ENCODE measurements around the gene PHAF1. TPM values are rescaled to one million over a fixed set of nuclear protein-coding genes. Genes with fewer than 3 reads are reported as not detected.

PHAF1 gene
- total RNA-seq, 2 donors from 2014 or later, result 18.8 to 19.6 TPM

- Histone ChIP-seq H3K36me3 (ENCODE audit: control insufficient read depth, insufficient read depth, low read length) (peaks cover 51% of the 10 kb centered on the region), H3K9me3 (ENCODE audit: control insufficient read depth, low read length) (no peaks in the 10 kb centered on the region), H3K9ac (ENCODE audit: extremely low read depth, low read length, poor library complexity, severe bottlenecking) (no peak overlapping the region), H3K27ac (ENCODE audit: low read depth, low read length) (no peak overlapping the region), H3K27me3 (ENCODE audit: control insufficient read depth, insufficient read depth, low read length, poor library complexity, severe bottlenecking) (no peaks in the 10 kb centered on the region), H3K4me3 (ENCODE audit: low read length) (no peak overlapping the region), H3K4me1 (ENCODE audit: control insufficient read depth, insufficient read depth, low read length) (no peaks in the 10 kb centered on the region)
- peaks cover 12% of the 10 kb centered on the region for H3K36me3 Mint-ChIP-seq (ENCODE audit: low read depth)
- TF ChIP-seq CTCF (conservative IDR thresholded peaks at IDR 0.05), result no peak
- no peak overlapping the region for H3K27ac Mint-ChIP-seq
- no peaks in the 10 kb centered on the region for H3K27me3 Mint-ChIP-seq (ENCODE audit: insufficient read depth)
- no peaks in the 10 kb centered on the region for H3K9me3 Mint-ChIP-seq
- 93 to 95% methylated on average over 3 to 4 of the region's 4 CpGs for WGBS, 2 experiments (ENCODE audit: insufficient coverage in 1 of 2, insufficient read length in 1 of 2)
- no peaks in the 10 kb centered on the region for H3K4me1 Mint-ChIP-seq
- no peak overlapping the region for H3K4me3 Mint-ChIP-seq
- DNase-seq, result no peak
Measured at GRCh38 chr16:67093098-67093726, 16.5 kb upstream of the PHAF1 start.

- WGBS, 2 experiments (ENCODE audit: insufficient coverage in 1 of 2, insufficient read length in 1 of 2), result 100% methylated on average over 2 of the region's 2 CpGs; no CpG with 5 or more reads in 1 of the 2 experiments
- H3K36me3 ChIP-seq (ENCODE audit: control insufficient read depth, insufficient read depth, low read length), result peaks cover 52% of the 10 kb centered on the region
- Mint-ChIP-seq H3K27ac (no peak overlapping the region), H3K9me3 (no peaks in the 10 kb centered on the region), H3K36me3 (ENCODE audit: low read depth) (peaks cover 30% of the 10 kb centered on the region), H3K4me3 (no peak overlapping the region), H3K4me1 (no peaks in the 10 kb centered on the region), H3K27me3 (ENCODE audit: insufficient read depth) (no peaks in the 10 kb centered on the region)
- H3K9me3 ChIP-seq (ENCODE audit: control insufficient read depth, low read length), result no peaks in the 10 kb centered on the region
- DNase-seq, result no peak
- H3K9ac ChIP-seq (ENCODE audit: extremely low read depth, low read length, poor library complexity, severe bottlenecking), result no peak overlapping the region
- no peak overlapping the region for H3K27ac ChIP-seq (ENCODE audit: low read depth, low read length)
- no peaks in the 10 kb centered on the region for H3K27me3 ChIP-seq (ENCODE audit: control insufficient read depth, insufficient read depth, low read length, poor library complexity, severe bottlenecking)
- no peak overlapping the region for H3K4me3 ChIP-seq (ENCODE audit: low read length)
- H3K4me1 ChIP-seq (ENCODE audit: control insufficient read depth, insufficient read depth, low read length), result no peaks in the 10 kb centered on the region
- no peak for TF ChIP-seq CTCF (conservative IDR thresholded peaks at IDR 0.05)
Measured at GRCh38 chr16:67098599-67098998, 11.1 kb upstream of the PHAF1 start.

DNA sequence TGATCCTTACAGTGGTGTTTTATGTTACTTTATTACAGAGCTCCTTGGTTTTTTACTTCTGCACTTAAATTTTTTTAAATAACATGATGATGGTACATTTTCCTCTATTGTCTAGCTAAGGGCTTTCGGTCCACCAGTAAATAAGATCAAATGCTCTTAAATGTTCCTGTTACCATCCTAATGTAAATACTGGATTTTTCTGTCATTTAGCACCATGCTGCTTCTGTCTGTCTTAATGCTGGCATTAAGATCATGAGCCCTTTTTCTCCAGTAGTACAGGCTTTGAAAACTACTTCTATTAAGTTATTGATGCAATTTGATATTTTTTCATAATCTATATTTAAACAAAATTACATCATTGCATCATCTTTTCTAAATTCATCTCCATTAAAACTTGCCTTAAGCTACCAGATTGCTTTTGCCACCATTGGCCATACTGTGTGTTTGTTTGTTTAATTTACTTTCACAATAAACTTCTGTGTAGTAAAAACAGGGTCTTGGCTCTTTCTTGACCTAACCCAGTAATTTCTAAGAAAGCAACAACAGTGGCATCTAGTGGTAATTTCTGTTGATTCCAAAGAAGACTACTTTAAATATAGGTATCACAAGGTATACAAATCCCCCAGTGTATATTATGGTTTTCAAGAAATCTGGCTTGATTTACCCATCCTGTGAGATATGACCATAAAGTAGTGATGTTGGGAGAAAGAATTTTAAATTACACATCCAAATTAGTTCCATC is 9.0 kb upstream of the PHAF1 start:
- H3K27ac ChIP-seq (ENCODE audit: low read depth, low read length), result no peak overlapping the region
- TF ChIP-seq CTCF (conservative IDR thresholded peaks at IDR 0.05), result peak; percentile 56
- no peaks in the 10 kb centered on the region for H3K9me3 ChIP-seq (ENCODE audit: control insufficient read depth, low read length)
- Mint-ChIP-seq H3K4me1 (no peaks in the 10 kb centered on the region), H3K9me3 (no peaks in the 10 kb centered on the region), H3K4me3 (no peak overlapping the region), H3K27ac (no peak overlapping the region), H3K36me3 (ENCODE audit: low read depth) (peaks cover 30% of the 10 kb centered on the region), H3K27me3 (ENCODE audit: insufficient read depth) (no peaks in the 10 kb centered on the region)
- DNase-seq, result no peak
- 100% methylated on average over 1 of the region's 1 CpG for WGBS, 2 experiments (ENCODE audit: insufficient coverage in 1 of 2, insufficient read length in 1 of 2)
- no peak overlapping the region for H3K4me3 ChIP-seq (ENCODE audit: low read length)
- no peaks in the 10 kb centered on the region for H3K27me3 ChIP-seq (ENCODE audit: control insufficient read depth, insufficient read depth, low read length, poor library complexity, severe bottlenecking)
- H3K9ac ChIP-seq (ENCODE audit: extremely low read depth, low read length, poor library complexity, severe bottlenecking), result no peak overlapping the region
- peaks cover 44% of the 10 kb centered on the region for H3K36me3 ChIP-seq (ENCODE audit: control insufficient read depth, insufficient read depth, low read length)
- H3K4me1 ChIP-seq (ENCODE audit: control insufficient read depth, insufficient read depth, low read length), result no peaks in the 10 kb centered on the region

All from endodermal cell (in vitro differentiated cells).